ENCODE measurements around the gene EVL. TPM values are rescaled to one million over a fixed set of nuclear protein-coding genes. Genes with fewer than 3 reads are reported as not detected.

Gene EVL
- total RNA-seq, 1 donor from 2014 or later = 11.7 TPM

DNA sequence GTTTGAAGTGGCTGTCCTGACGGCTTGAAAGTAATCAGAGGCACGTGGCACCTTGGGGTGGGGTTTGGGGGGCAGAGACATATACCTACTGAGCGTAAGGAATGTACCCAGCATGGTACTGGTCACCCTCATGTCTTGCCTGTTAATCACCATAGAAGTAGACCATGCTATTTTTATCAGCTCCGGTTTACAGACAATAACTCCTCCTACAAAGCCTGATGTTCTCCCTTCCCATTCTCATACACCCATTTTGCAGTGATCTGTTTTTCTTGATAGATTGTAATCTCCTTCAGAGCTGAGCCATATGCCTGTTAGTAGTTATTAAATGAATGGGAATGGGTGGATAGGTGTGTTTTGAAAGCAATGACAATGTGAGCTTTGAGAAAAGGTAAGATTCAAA lies 10.5 kb downstream of the EVL start:
- Histone ChIP-seq H3K4me1 (no peaks in the 10 kb centered on the region), H3K27me3 (no peaks in the 10 kb centered on the region), H3K9me3 (no peaks in the 10 kb centered on the region), H3K36me3 (no peaks in the 10 kb centered on the region), H3K4me3 (no peak overlapping the region), H3K27ac (no peak overlapping the region)
- TF ChIP-seq, protein P1, sequence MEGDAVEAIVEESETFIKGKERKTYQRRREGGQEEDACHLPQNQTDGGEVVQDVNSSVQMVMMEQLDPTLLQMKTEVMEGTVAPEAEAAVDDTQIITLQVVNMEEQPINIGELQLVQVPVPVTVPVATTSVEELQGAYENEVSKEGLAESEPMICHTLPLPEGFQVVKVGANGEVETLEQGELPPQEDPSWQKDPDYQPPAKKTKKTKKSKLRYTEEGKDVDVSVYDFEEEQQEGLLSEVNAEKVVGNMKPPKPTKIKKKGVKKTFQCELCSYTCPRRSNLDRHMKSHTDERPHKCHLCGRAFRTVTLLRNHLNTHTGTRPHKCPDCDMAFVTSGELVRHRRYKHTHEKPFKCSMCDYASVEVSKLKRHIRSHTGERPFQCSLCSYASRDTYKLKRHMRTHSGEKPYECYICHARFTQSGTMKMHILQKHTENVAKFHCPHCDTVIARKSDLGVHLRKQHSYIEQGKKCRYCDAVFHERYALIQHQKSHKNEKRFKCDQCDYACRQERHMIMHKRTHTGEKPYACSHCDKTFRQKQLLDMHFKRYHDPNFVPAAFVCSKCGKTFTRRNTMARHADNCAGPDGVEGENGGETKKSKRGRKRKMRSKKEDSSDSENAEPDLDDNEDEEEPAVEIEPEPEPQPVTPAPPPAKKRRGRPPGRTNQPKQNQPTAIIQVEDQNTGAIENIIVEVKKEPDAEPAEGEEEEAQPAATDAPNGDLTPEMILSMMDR (IDR thresholded peaks at IDR 0.05) = no peak
- no peak for DNase-seq (ENCODE audit: low spot score in 2 of 2)
- intact Hi-C loops (cut with DNase I) = no loop called here

DNA sequence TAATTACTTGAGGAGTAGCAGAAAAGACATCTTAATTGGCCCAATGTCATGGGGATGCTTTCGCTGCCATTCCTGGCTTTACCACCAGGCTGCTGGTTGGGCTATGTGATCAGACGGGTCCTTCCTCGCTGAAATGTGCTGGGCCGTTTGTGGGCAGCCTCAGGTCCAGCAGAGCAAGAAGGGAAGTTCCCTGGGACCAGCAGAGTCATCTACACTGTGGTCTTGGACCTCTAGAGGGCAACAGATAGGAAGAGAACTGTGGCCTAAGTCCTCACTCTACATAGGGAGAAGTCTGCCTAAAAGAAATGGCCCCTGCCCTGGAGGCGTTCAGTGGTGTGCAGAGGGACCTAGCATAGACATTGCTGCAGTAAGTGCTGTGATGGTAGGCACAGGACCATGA lies 10.9 kb downstream of the EVL start:
- H3K27me3 ChIP-seq = no peaks in the 10 kb centered on the region

DNA sequence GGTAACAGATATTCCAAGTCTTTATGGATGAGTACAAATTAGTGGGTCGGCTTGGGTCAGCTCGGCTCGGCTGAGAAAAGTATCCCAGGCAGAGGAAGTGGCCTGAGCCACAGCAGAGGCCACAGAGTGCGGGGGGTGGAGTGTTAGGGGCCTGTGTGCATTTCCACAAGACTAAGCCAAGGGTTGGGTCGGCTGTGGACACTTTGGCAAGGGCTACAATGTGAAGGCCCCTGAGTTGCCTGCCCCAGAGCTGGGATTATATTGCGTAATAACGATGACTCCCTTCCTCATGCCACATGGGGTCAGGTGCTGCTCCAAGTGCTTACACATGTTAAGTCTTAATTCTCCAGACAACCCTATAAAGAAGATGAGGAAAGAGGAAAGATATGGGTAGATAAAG lies 11.4 kb downstream of the EVL start:
- H3K27ac ChIP-seq = no peak overlapping the region
- DNase-seq (ENCODE audit: low spot score in 2 of 2) = peak in 1 of 2 donors; percentile 72
- no peaks in the 10 kb centered on the region for H3K4me1 ChIP-seq
- H3K9me3 ChIP-seq = no peaks in the 10 kb centered on the region
- H3K4me3 ChIP-seq = no peak overlapping the region
- TF ChIP-seq, protein P1 (IDR thresholded peaks at IDR 0.05) = no peak
- intact Hi-C loops (cut with DNase I) = no loop called here
- H3K27me3 ChIP-seq = no peaks in the 10 kb centered on the region
- H3K36me3 ChIP-seq = no peaks in the 10 kb centered on the region

More for the DNA sequence above, 10.9 kb downstream of the EVL start:
- H3K36me3 ChIP-seq = no peaks in the 10 kb centered on the region
- peak in 1 of 2 donors; percentile 77 for DNase-seq (ENCODE audit: low spot score in 2 of 2)
- no peaks in the 10 kb centered on the region for H3K9me3 ChIP-seq
- no peak overlapping the region for H3K27ac ChIP-seq
- TF ChIP-seq, protein P1 (IDR thresholded peaks at IDR 0.05) = peak in 2 of 3 experiments; percentile 8 to 17
- no peak overlapping the region for H3K4me3 ChIP-seq
- intact Hi-C loops (cut with DNase I) = no loop called here
- no peaks in the 10 kb centered on the region for H3K4me1 ChIP-seq

DNA sequence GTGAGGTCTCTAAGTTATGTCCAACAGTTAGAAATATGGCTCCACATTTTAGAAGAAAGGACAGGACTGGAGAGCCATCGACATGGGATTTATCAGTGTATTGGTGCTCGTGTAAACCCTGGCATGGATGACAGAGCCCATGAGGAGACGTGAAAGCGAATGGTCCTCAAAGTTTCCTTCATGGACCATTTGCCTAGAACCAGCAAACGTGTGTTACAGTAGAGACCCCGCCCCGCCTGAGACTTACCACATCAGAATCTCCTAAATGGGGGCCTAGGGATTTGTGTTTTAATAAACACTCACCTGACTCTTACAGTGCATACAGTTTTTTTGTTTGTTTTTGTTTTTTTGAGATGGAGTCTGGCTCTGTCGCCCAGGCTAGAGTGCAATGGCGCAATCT lies 12.2 kb downstream of the EVL start:
- no peaks in the 10 kb centered on the region for H3K9me3 ChIP-seq
- TF ChIP-seq, protein P1 (IDR thresholded peaks at IDR 0.05) = no peak
- no peak for DNase-seq (ENCODE audit: low spot score in 2 of 2)

DNA sequence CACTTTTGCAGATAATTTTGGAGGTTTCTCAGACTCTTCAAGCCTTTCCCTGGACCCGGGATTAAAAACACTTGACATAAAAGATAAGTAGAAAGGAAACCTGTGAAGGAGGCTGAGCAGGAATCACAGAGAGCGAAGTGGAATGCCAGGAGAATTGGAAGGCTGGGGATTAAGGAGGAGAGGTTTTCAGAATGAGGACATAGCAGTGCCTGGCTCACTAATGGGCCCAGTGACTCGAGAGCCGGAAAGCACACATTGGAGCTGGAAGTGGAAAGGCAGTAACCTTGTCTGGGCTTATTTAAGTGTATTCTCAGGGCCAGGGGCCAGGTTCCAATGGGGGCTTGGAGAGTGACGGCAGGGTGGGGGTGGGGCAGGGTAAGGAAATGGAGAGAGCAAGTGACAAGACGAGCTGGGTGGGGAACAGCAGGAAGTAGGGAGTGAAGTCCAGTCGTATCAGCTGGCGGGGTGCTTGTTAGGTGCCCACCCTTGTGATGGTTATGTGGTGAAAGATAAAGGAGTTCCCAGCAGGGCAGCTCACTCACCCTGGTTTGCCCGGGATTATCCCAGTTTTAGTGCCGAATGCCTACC lies 13.1 kb downstream of the EVL start:
- Histone ChIP-seq H3K36me3 (no peaks in the 10 kb centered on the region), H3K9me3 (no peaks in the 10 kb centered on the region), H3K27me3 (no peaks in the 10 kb centered on the region), H3K4me1 (no peaks in the 10 kb centered on the region), H3K4me3 (no peak overlapping the region), H3K27ac (peak overlapping the region; percentile 19 to 36)
- TF ChIP-seq, protein P1 (IDR thresholded peaks at IDR 0.05) = no peak
- intact Hi-C loops (cut with DNase I) = no loop called here
- DNase-seq (ENCODE audit: low spot score in 2 of 2) = no peak

More for the DNA sequence above, 12.2 kb downstream of the EVL start:
- intact Hi-C loops (cut with DNase I) = no loop called here
- no peak overlapping the region for H3K27ac ChIP-seq
- no peak overlapping the region for H3K4me3 ChIP-seq
- H3K36me3 ChIP-seq = no peaks in the 10 kb centered on the region
- H3K4me1 ChIP-seq = no peaks in the 10 kb centered on the region
- H3K27me3 ChIP-seq = no peaks in the 10 kb centered on the region
